Endothelial cell of umbilical vein (primary cell): ENCODE measurements around the gene C3orf49. TPM values are rescaled to one million over a fixed set of nuclear protein-coding genes. Genes with fewer than 3 reads are reported as not detected.

ENCODE experiments used
- BruUV-seq: library from RNA; stranded (reverse); fragments of 400-500 nt; replicated peaks from 2 replicates; lab custom pipeline; 2021; lab: Mats Ljungman, UMichigan
- CTCF ChIA-PET: fragments of 300-600, 350-600 bp; sonication (Branson Sonifier 250); formaldehyde crosslinking; loops from one replicate; lab custom pipeline; 2021; ENCODE audit warnings: antibody characterized with exemption, inconsistent platforms; lab: Charles Lee
- POLR2A ChIA-PET: fragments of 300-600, 350-600 bp; sonication (Branson Sonifier 250); formaldehyde crosslinking; loops from one replicate; lab custom pipeline; 2021; ENCODE audit warnings: antibody characterized with exemption, inconsistent platforms; lab: Charles Lee
- DNase-seq: peaks from one replicate; pipeline ENCODE4 v3.0.0-alpha.2; 2011; ENCODE audit warnings: low read depth, low spot score
- FAIRE-seq: peaks from 2 replicates; lab custom pipeline; 2011; peaks lifted over from hg19 to GRCh38; lab: Jason Lieb, UNC
- H2AFZ ChIP-seq: 2 replicates; pipeline ENCODE4 v1.6.0; 2012; ENCODE audit warnings: low read depth, low read length, control low read depth, inconsistent platforms
- H3K27ac ChIP-seq: 2 replicates; pipeline ENCODE4 v1.5.1; 2011; ENCODE audit warnings: low read depth, mild to moderate bottlenecking, control low read depth, low read length, moderate library complexity; ENCODE audit not compliant: insufficient read depth
- H3K27me3 ChIP-seq, 2 experiments: 2 replicates each; pipeline versions ENCODE4 v1.6.0 to v1.6.1; 2011; ENCODE audit warnings: low read length in 2 of 2, mixed read lengths in 1 of 2; ENCODE audit not compliant: control insufficient read depth in 2 of 2, insufficient read depth in 2 of 2
- H3K36me3 ChIP-seq, 2 experiments: 2 replicates in 1 of 2; 3 replicates in 1 of 2; pipeline ENCODE4 v1.5.1; 2011; ENCODE audit warnings: low read length in 2 of 2, mild to moderate bottlenecking in 1 of 2, moderate library complexity in 1 of 2; ENCODE audit not compliant: control insufficient read depth in 2 of 2, insufficient read depth in 2 of 2; ENCODE audit errors: extremely low read depth in 1 of 2
- H3K4me1 ChIP-seq: 3 replicates; pipeline ENCODE4 v1.5.1; 2011; ENCODE audit warnings: mild to moderate bottlenecking, low read length; ENCODE audit not compliant: control insufficient read depth, insufficient read depth; ENCODE audit errors: extremely low read depth
- H3K4me2 ChIP-seq: 2 replicates; pipeline ENCODE4 v1.6.1; 2011; ENCODE audit warnings: low read length, control low read depth, mixed read lengths; ENCODE audit not compliant: insufficient read depth
- H3K4me3 ChIP-seq, 3 experiments: fragments of 200-600 bp in 1 of 3; sonication (generic), shearing (Covaris generic) in 1 of 3; replicated peaks in 1 of 3; 2 replicates each; pipeline ENCODE4 v1.5.1; 2011 to 2016; ENCODE audit warnings: control low read depth in 3 of 3, low read length in 3 of 3, mild to moderate bottlenecking in 2 of 3, inconsistent platforms in 1 of 3, low read depth in 1 of 3, moderate library complexity in 1 of 3; ENCODE audit not compliant: insufficient read depth in 1 of 3
- H3K79me2 ChIP-seq: 2 replicates; pipeline ENCODE4 v1.6.0; 2012; ENCODE audit warnings: low read length, inconsistent platforms; ENCODE audit not compliant: control insufficient read depth, insufficient read depth
- H3K9ac ChIP-seq: replicated peaks from 2 replicates; pipeline ENCODE3; 2011; ENCODE audit warnings: low read length, control low read depth; ENCODE audit not compliant: insufficient read depth; ENCODE audit errors: extremely low read depth
- H3K9me1 ChIP-seq: replicated peaks from 3 replicates; pipeline ENCODE4 v1.6.0; 2011; ENCODE audit warnings: mild to moderate bottlenecking, low read length; ENCODE audit not compliant: control insufficient read depth, insufficient read depth; ENCODE audit errors: extremely low read depth
- H3K9me3 ChIP-seq: replicated peaks from 2 replicates; pipeline ENCODE4 v1.5.1; 2012; ENCODE audit warnings: low read length, inconsistent platforms; ENCODE audit not compliant: control insufficient read depth, insufficient read depth
- H4K20me1 ChIP-seq: replicated peaks from 2 replicates; pipeline ENCODE3; 2011; ENCODE audit warnings: mild to moderate bottlenecking, low read length; ENCODE audit not compliant: control insufficient read depth, insufficient read depth; ENCODE audit errors: extremely low read depth
- CTCF ChIP-seq, 2 donors: IDR thresholded peaks; 1 replicate in 1 of 2; 2 replicates in 1 of 2; pipeline ENCODE4 v1.5.1; 2011; ENCODE audit warnings: low read length in 2 of 2, mild to moderate bottlenecking in 2 of 2, moderate library complexity in 2 of 2, control low read depth in 1 of 2, inconsistent platforms in 1 of 2, low read depth in 1 of 2; ENCODE audit not compliant: insufficient read depth in 1 of 2; ENCODE audit errors: extremely low read depth in 1 of 2
- EZH2 ChIP-seq: IDR thresholded peaks from 2 replicates; pipeline ENCODE4 v1.6.1; 2012; ENCODE audit warnings: borderline replicate concordance, low read depth, mild to moderate bottlenecking, moderate library complexity, low read length, inconsistent platforms; ENCODE audit not compliant: severe bottlenecking
- FOS ChIP-seq: IDR thresholded peaks from 2 replicates; pipeline ENCODE4 v1.6.1; 2011; ENCODE audit warnings: mild to moderate bottlenecking, low read length, moderate library complexity, borderline replicate concordance; ENCODE audit not compliant: insufficient read depth
- GATA2 ChIP-seq: IDR thresholded peaks from 2 replicates; pipeline ENCODE4 v1.7.0; 2011; ENCODE audit warnings: low read depth, mild to moderate bottlenecking, moderate library complexity, mixed read lengths, low read length; ENCODE audit not compliant: insufficient read length, insufficient read depth
- JUN ChIP-seq: IDR thresholded peaks from 2 replicates; pipeline ENCODE4 v1.6.1; 2011; ENCODE audit warnings: borderline replicate concordance, low read depth; ENCODE audit not compliant: insufficient read length, insufficient read depth
- MAX ChIP-seq: IDR thresholded peaks from 2 replicates; pipeline ENCODE4 v1.6.1; 2011; ENCODE audit not compliant: insufficient read depth, insufficient read length
- MYC ChIP-seq: IDR thresholded peaks from one replicate; pipeline ENCODE4 v1.6.1; 2011; ENCODE audit warnings: mild to moderate bottlenecking, low read depth, low read length
- POLR2A ChIP-seq: IDR thresholded peaks from 2 replicates; pipeline ENCODE4 v1.6.1; 2012; ENCODE audit warnings: low read depth, mild to moderate bottlenecking, control low read depth, low read length
- POLR2AphosphoS5 ChIP-seq: IDR thresholded peaks from 2 replicates; pipeline ENCODE4 v1.6.1; 2012; ENCODE audit warnings: low read depth, mild to moderate bottlenecking, control low read depth, low read length, moderate library complexity; ENCODE audit not compliant: insufficient read depth
- dilution Hi-C: fragments of 300-500 bp; cut with MboI; formaldehyde crosslinking; loops from one replicate; pipeline ENCODE4 v1.15.0; 2019; ENCODE audit warnings: low sequenced_read_pairs; ENCODE audit not compliant: extremely low pct_ligation_motif_present
- intact Hi-C: fragments of 100-400 bp; cut with micrococcal nuclease; formaldehyde crosslinking; loops from one replicate; pipeline ENCODE4 v1.10.0; 2022
- polyA plus RNA-seq, 4 experiments: library from polyadenylated mRNA; depleted of rRNA in 3 of 4; stranded (reverse) in 3 of 4; unstranded in 1 of 4; fragments of >200 nt; gene quantifications; 2 replicates each; pipeline versions ENCODE4 v1.2.1 to v1.2.3, GENCODE V29; 2011 to 2012; ENCODE audit warnings: missing spikeins in 1 of 4
- total RNA-seq: library from RNA; stranded (reverse); gene quantifications from 2 replicates; pipeline ENCODE4 v1.2.3, GENCODE V29; 2021

C3orf49 gene
- total and polyA plus RNA-seq, 2 donors (not counting 3 experiments of a cell fraction or from before 2014, with no cell fraction given): not detected

- Histone ChIP-seq H3K27ac (no peak overlapping the region), H3K9me3 (no peaks in the 10 kb centered on the region), H3K9me1 (no peaks in the 10 kb centered on the region), H3K4me2 (no peak overlapping the region), H3K79me2 (no peaks in the 10 kb centered on the region), H3K27me3 (no peaks in the 10 kb centered on the region), H3K4me1 (no peaks in the 10 kb centered on the region), H3K4me3 (no peak overlapping the region), H3K9ac (no peak overlapping the region), H3K36me3 (no peaks in the 10 kb centered on the region), H4K20me1 (no peaks in the 10 kb centered on the region), H2AFZ (no peak overlapping the region)
- dilution Hi-C loops: no loop called here
- FAIRE-seq: no peak
- BruUV-seq: no TSS peak
- CTCF ChIA-PET: interaction anchor here (0.7 to 5.2 kb wide), 6 partner anchors 49 to 1195 kb away, joined by 3 to 153 read pairs (median 10); no protein-coding TSS in a partner anchor
- no peak for TF ChIP-seq MAX
- TF ChIP-seq FOS: no peak
- no peak for TF ChIP-seq POLR2A
- TF ChIP-seq CTCF (IDR thresholded peaks at IDR 0.05; ENCODE audit: extremely low read depth in 1 of 2, insufficient read depth in 1 of 2, low read depth in 1 of 2, low read length in 2 of 2): no peak
- TF ChIP-seq EZH2: no peak
- no peak for TF ChIP-seq POLR2AphosphoS5
- no peak for TF ChIP-seq JUN
- no peak for TF ChIP-seq GATA2
- no peak for TF ChIP-seq MYC
- DNase-seq: no peak
- POLR2A ChIA-PET: no interaction called here
- intact Hi-C loops: no loop called here
These were observed 1.9 kb upstream of the C3orf49 start for GRCh38 chr3:63817225-63817624.
